HEK293T (cell line): ENCODE results near the gene RIPK1.

Experiments used
- CTCF ChIA-PET: fragments of 350-600 bp; formaldehyde crosslinking; extraction: SDS; loops from one replicate; lab custom pipeline; 2021; ENCODE audit warnings: antibody characterized with exemption, inconsistent platforms; lab: Yijun Ruan, JAX
- POLR2A ChIA-PET: fragments of 350-600 bp; formaldehyde crosslinking; extraction: SDS; loops from one replicate; lab custom pipeline; 2020; ENCODE audit warnings: antibody characterized with exemption, inconsistent platforms; lab: Yijun Ruan, JAX
- DNase-seq: peaks from one replicate; pipeline ENCODE4 v3.0.0; 2012; ENCODE audit warnings: mixed read lengths; ENCODE audit errors: extremely low spot score
- ARNT ChIP-seq: fragments of 450-650 bp; IDR thresholded peaks from 2 replicates; pipeline ENCODE4 v1.6.1; 2017; ENCODE audit warnings: mild to moderate bottlenecking
- BHLHE40 ChIP-seq: fragments of 450-650 bp; IDR thresholded peaks from 2 replicates; pipeline ENCODE4 v1.6.1; 2016; ENCODE audit warnings: mild to moderate bottlenecking, moderate library complexity, borderline replicate concordance
- CTBP1 ChIP-seq: fragments of 450-650 bp; IDR thresholded peaks from 2 replicates; pipeline ENCODE4 v1.6.1; 2016; ENCODE audit warnings: borderline replicate concordance
- ELF4 ChIP-seq: fragments of 450-650 bp; IDR thresholded peaks from 2 replicates; pipeline ENCODE4 v1.6.1; 2017; ENCODE audit warnings: antibody characterized with exemption
- FOXA1 ChIP-seq: fragments of 450-650 bp; IDR thresholded peaks from 2 replicates; pipeline ENCODE4 v1.6.1; 2016; ENCODE audit warnings: mild to moderate bottlenecking
- FOXK2 ChIP-seq: fragments of 450-650 bp; IDR thresholded peaks from 2 replicates; pipeline ENCODE4 v1.6.1; 2016; ENCODE audit warnings: mild to moderate bottlenecking
- FOXM1 ChIP-seq: fragments of 450-650 bp; IDR thresholded peaks from 2 replicates; pipeline ENCODE4 v1.6.1; 2017; ENCODE audit warnings: mild to moderate bottlenecking, borderline replicate concordance
- HDGF ChIP-seq: fragments of 450-650 bp; IDR thresholded peaks from 2 replicates; pipeline ENCODE4 v1.6.1; 2017; ENCODE audit warnings: antibody characterized with exemption, borderline replicate concordance
- L3MBTL2 ChIP-seq: fragments of 450-650 bp; conservative IDR thresholded peaks from 2 replicates; pipeline ENCODE4 v1.6.1; 2016; ENCODE audit warnings: mild to moderate bottlenecking
- LEF1 ChIP-seq: fragments of 450-650 bp; IDR thresholded peaks from 2 replicates; pipeline ENCODE4 v1.6.1; 2017; ENCODE audit warnings: mild to moderate bottlenecking, borderline replicate concordance
- NFRKB ChIP-seq: fragments of 450-650 bp; IDR thresholded peaks from 2 replicates; pipeline ENCODE4 v1.6.1; 2016; ENCODE audit warnings: mild to moderate bottlenecking, moderate library complexity
- PKNOX1 ChIP-seq: fragments of 450-650 bp; IDR thresholded peaks from 2 replicates; pipeline ENCODE4 v1.6.1; 2016
- SP1 ChIP-seq: fragments of 450-650 bp; IDR thresholded peaks from 2 replicates; pipeline ENCODE4 v1.6.1; 2017
- SUZ12 ChIP-seq: fragments of 450-650 bp; IDR thresholded peaks from 2 replicates; pipeline ENCODE4 v1.6.1; 2016; ENCODE audit warnings: mild to moderate bottlenecking
- TARDBP ChIP-seq: fragments of 450-650 bp; IDR thresholded peaks from 2 replicates; pipeline ENCODE4 v1.6.1; 2016
- ZNF384 ChIP-seq: fragments of 450-650 bp; IDR thresholded peaks from 2 replicates; pipeline ENCODE4 v1.6.1; 2016

RIPK1 gene

GRCh38 chr6:3119040-3119723 is 50.9 kb downstream of the RIPK1 start:
- ChIA-PET POLR2A (interaction anchor here (0.9 to 1.8 kb wide), 5 partner anchors 15 to 132 kb away, joined by 3 to 9 read pairs (median 4); no protein-coding TSS in a partner anchor), CTCF (interaction anchor here (0.6 to 1.0 kb wide), 2 partner anchors 38 to 77 kb away, joined by 3 to 5 read pairs; partner anchors contain the start of gene TUBB2A)

GRCh38 chr6:3120765-3121089 is 52.4 kb downstream of the RIPK1 start:
- no peak for DNase-seq
- ChIA-PET CTCF (no interaction called here), POLR2A (no interaction called here)
- TF ChIP-seq L3MBTL2 = no peak
- no peak for TF ChIP-seq SUZ12
- no peak for TF ChIP-seq FOXA1
- no peak for TF ChIP-seq ARNT
- no peak for TF ChIP-seq ZNF384
- no peak for TF ChIP-seq FOXK2
- no peak for TF ChIP-seq CTBP1
- no peak for TF ChIP-seq TARDBP
- TF ChIP-seq NFRKB = no peak
- TF ChIP-seq ELF4 = no peak
- TF ChIP-seq LEF1 = no peak
- no peak for TF ChIP-seq SP1
- TF ChIP-seq BHLHE40 = no peak
- TF ChIP-seq HDGF = no peak
- no peak for TF ChIP-seq PKNOX1
- TF ChIP-seq FOXM1 = no peak

More at GRCh38 chr6:3119040-3119723, 50.9 kb downstream of the RIPK1 start:
- no peak for TF ChIP-seq ARNT
- no peak for TF ChIP-seq NFRKB
- TF ChIP-seq HDGF = no peak
- no peak for TF ChIP-seq PKNOX1
- no peak for TF ChIP-seq TARDBP
- TF ChIP-seq FOXK2 = no peak
- TF ChIP-seq ELF4 = no peak
- TF ChIP-seq FOXM1 = no peak
- no peak for TF ChIP-seq SP1
- TF ChIP-seq SUZ12 = no peak
- TF ChIP-seq ZNF384 = no peak
- no peak for TF ChIP-seq LEF1
- DNase-seq = peak; percentile 42

GRCh38 chr6:3122823-3123182 is 54.5 kb downstream of the RIPK1 start:
- no peak for DNase-seq
- no peak for TF ChIP-seq HDGF
- TF ChIP-seq CTBP1 = no peak
- no peak for TF ChIP-seq L3MBTL2
- TF ChIP-seq NFRKB = no peak
- no peak for TF ChIP-seq ZNF384
- TF ChIP-seq FOXA1 = no peak
- no peak for TF ChIP-seq BHLHE40
- TF ChIP-seq FOXK2 = no peak
- TF ChIP-seq LEF1 = no peak
- no peak for TF ChIP-seq SUZ12
- no peak for TF ChIP-seq ELF4
- TF ChIP-seq SP1 = no peak
- ChIA-PET CTCF (no interaction called here), POLR2A (no interaction called here)

GRCh38 chr6:3124667-3125066 is 56.4 kb downstream of the RIPK1 start:
- no peak for DNase-seq
- TF ChIP-seq ELF4 = no peak
- no peak for TF ChIP-seq L3MBTL2
- no peak for TF ChIP-seq FOXA1
- no peak for TF ChIP-seq CTBP1
- TF ChIP-seq NFRKB = no peak
- TF ChIP-seq ZNF384 = no peak
- no peak for TF ChIP-seq PKNOX1
- TF ChIP-seq SUZ12 = no peak
- no peak for TF ChIP-seq FOXM1
- no peak for TF ChIP-seq SP1
- no peak for TF ChIP-seq ARNT
- ChIA-PET CTCF (interaction anchor here (0.6 to 1.2 kb wide), 2 partner anchors 71 to 897 kb away, joined by 3 to 5 read pairs; no protein-coding TSS in a partner anchor), POLR2A (no interaction called here)

GRCh38 chr6:3125815-3126214 is 57.5 kb downstream of the RIPK1 start:
- ChIA-PET CTCF (interaction anchor here (0.7 to 1.2 kb wide), 4 partner anchors 70 to 214 kb away, joined by 3 to 5 read pairs (median 4); no protein-coding TSS in a partner anchor), POLR2A (no interaction called here)
- no peak for DNase-seq
- TF ChIP-seq ARNT = no peak
- TF ChIP-seq TARDBP = no peak
- no peak for TF ChIP-seq ZNF384
- no peak for TF ChIP-seq FOXK2
- TF ChIP-seq PKNOX1 = no peak
- TF ChIP-seq SP1 = no peak
- no peak for TF ChIP-seq LEF1
- no peak for TF ChIP-seq SUZ12
- no peak for TF ChIP-seq L3MBTL2
- no peak for TF ChIP-seq FOXA1
- TF ChIP-seq HDGF = no peak
- no peak for TF ChIP-seq NFRKB
- TF ChIP-seq FOXM1 = no peak
- no peak for TF ChIP-seq CTBP1
- TF ChIP-seq BHLHE40 = no peak
- no peak for TF ChIP-seq ELF4
